Parathyroid adenoma (tissue), 2 donors: Measurements from ENCODE around the gene WDR27.

Source experiments
- H2AFZ ChIP-seq: fragments of 300-600 bp; sonication (generic); one replicate; pipeline ENCODE4 v1.7.0; 2017; ENCODE audit warnings: antibody characterized with exemption, mild to moderate bottlenecking
- H3K27ac ChIP-seq: fragments of 300-600 bp; sonication (generic); one replicate; pipeline ENCODE4 v1.7.0; 2017
- H3K27me3 ChIP-seq: fragments of 300-600 bp; sonication (generic); one replicate; pipeline ENCODE4 v1.7.0; 2017; ENCODE audit warnings: low read length; ENCODE audit not compliant: control insufficient read depth, insufficient read depth
- H3K36me3 ChIP-seq: fragments of 300-600 bp; sonication (generic); one replicate; pipeline ENCODE4 v1.7.0; 2017; ENCODE audit warnings: low read length; ENCODE audit not compliant: control insufficient read depth, insufficient read depth
- H3K4me1 ChIP-seq: fragments of 300-600 bp; sonication (generic); one replicate; pipeline ENCODE4 v1.7.0; 2017; ENCODE audit warnings: control low read depth
- H3K4me2 ChIP-seq: fragments of 300-600 bp; sonication (generic); one replicate; pipeline ENCODE4 v1.7.0; 2017; ENCODE audit warnings: low read length
- H3K4me3 ChIP-seq: fragments of 300-600 bp; sonication (generic); one replicate; pipeline ENCODE4 v1.7.0; 2017; ENCODE audit warnings: low read depth, low read length
- H3K79me2 ChIP-seq: fragments of 300-600 bp; sonication (generic); one replicate; pipeline ENCODE4 v1.7.0; 2017; ENCODE audit warnings: control low read depth
- H3K9ac ChIP-seq: fragments of 300-600 bp; sonication (generic); one replicate; pipeline ENCODE4 v1.7.0; 2017; ENCODE audit warnings: mild to moderate bottlenecking
- H3K9me3 ChIP-seq: fragments of 300-600 bp; sonication (generic); one replicate; pipeline ENCODE4 v1.7.0; 2017; ENCODE audit warnings: low read length; ENCODE audit not compliant: control insufficient read depth
- CTCF ChIP-seq: fragments of 300-600 bp; sonication (generic); IDR thresholded peaks from one replicate; pipeline ENCODE4 v1.7.0; 2017; ENCODE audit warnings: antibody characterized with exemption, mild to moderate bottlenecking
- donor health status: primary hyperparathyroidism.

WDR27 gene

DNA sequence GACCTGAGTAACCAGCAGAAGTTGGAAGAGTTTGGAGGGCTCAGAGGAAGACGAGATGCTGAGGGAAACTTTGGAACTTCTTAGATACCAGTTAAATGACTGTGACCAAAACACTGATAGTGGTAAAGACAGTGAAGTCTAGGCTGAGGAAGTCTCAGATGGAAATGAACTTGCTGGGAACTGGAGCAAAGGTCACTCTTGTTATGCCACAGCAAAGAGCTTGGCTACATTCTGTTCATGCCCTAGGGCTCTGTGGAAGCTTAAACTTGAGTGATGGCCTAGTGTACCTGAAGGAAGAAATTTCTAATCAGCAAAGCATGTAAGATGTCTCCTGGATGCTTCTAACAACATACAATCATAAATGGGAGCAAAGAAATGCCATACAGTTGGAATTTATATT is 24.7 kb downstream of the WDR27 start:
- no peak overlapping the region for H3K4me2 ChIP-seq
- H3K9ac ChIP-seq, result no peak overlapping the region
- H3K36me3 ChIP-seq, result no peaks in the 10 kb centered on the region
- H3K4me3 ChIP-seq, result no peak overlapping the region
- no peaks in the 10 kb centered on the region for H3K4me1 ChIP-seq
- no peaks in the 10 kb centered on the region for H3K9me3 ChIP-seq
- H3K79me2 ChIP-seq, result peaks cover under 1% of the 10 kb centered on the region
- no peaks in the 10 kb centered on the region for H3K27me3 ChIP-seq
- no peak overlapping the region for H3K27ac ChIP-seq
- TF ChIP-seq CTCF, result no peak
- no peak overlapping the region for H2AFZ ChIP-seq

GRCh38 chr6:169675011-169675410 is 26.8 kb downstream of the WDR27 start:
- no peaks in the 10 kb centered on the region for H3K79me2 ChIP-seq
- no peak overlapping the region for H3K4me2 ChIP-seq
- no peaks in the 10 kb centered on the region for H3K27me3 ChIP-seq
- TF ChIP-seq CTCF, result no peak
- H3K36me3 ChIP-seq, result no peaks in the 10 kb centered on the region
- no peaks in the 10 kb centered on the region for H3K9me3 ChIP-seq
- no peak overlapping the region for H3K27ac ChIP-seq
- no peak overlapping the region for H3K9ac ChIP-seq
- H3K4me3 ChIP-seq, result no peak overlapping the region
- H3K4me1 ChIP-seq, result no peaks in the 10 kb centered on the region
- no peak overlapping the region for H2AFZ ChIP-seq

DNA sequence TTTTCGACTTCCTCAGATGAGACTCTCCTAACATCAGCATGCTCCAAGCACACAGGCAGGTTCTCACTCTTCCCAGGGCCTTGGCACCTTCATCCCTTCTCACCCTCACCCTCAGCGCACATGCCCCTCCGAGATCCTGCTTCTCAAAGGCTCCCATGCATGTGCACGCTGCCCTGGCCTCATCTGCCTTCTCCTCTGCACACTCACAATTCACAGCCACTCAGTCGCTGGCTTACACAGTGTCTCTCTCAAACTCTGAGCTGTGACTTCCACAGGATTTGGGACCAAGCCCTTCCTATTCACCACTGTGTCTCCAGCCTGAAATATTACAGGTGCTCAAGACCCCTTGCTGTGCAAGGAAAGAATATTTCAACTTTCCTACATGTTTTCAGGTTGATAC is 30.3 kb downstream of the WDR27 start:
- Histone ChIP-seq H3K36me3 (no peaks in the 10 kb centered on the region), H3K27ac (no peak overlapping the region)
- no peak for TF ChIP-seq CTCF

DNA sequence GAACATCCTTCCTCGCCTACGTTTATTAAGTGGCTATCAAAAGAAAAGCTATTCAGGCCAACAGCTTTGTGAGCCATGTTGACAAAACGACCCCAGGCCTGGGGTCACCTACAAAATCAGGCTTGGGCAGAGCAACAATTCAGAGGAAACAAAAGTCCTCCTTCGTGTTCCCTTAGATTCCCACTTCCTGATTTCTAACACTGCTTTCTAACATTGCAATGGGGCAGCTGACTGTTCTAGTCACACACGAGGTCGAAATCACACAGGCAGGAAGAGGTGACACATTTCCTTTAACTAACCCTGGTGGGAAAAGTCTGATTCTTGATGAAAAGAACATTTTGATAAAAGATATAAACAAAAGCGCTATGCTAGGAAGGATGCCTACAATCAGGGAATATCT is 31.9 kb downstream of the WDR27 start:
- Histone ChIP-seq H2AFZ (no peak overlapping the region), H3K9ac (no peak overlapping the region), H3K36me3 (no peaks in the 10 kb centered on the region), H3K4me1 (no peaks in the 10 kb centered on the region), H3K79me2 (no peaks in the 10 kb centered on the region), H3K4me2 (no peak overlapping the region), H3K27ac (peak overlapping the region; percentile 13), H3K27me3 (no peaks in the 10 kb centered on the region), H3K4me3 (no peak overlapping the region), H3K9me3 (no peaks in the 10 kb centered on the region)
- TF ChIP-seq CTCF, result no peak

More for the DNA sequence above, 30.3 kb downstream of the WDR27 start:
- H3K27me3 ChIP-seq, result no peaks in the 10 kb centered on the region
- H3K4me3 ChIP-seq, result no peak overlapping the region
- H3K79me2 ChIP-seq, result no peaks in the 10 kb centered on the region
- no peak overlapping the region for H3K4me2 ChIP-seq
- H3K9me3 ChIP-seq, result no peaks in the 10 kb centered on the region
- no peaks in the 10 kb centered on the region for H3K4me1 ChIP-seq
- no peak overlapping the region for H3K9ac ChIP-seq
- no peak overlapping the region for H2AFZ ChIP-seq

GRCh38 chr6:169669147-169669546 is 32.7 kb downstream of the WDR27 start:
- Histone ChIP-seq H3K9me3 (no peaks in the 10 kb centered on the region), H3K9ac (no peak overlapping the region), H3K27me3 (no peaks in the 10 kb centered on the region), H3K4me1 (no peaks in the 10 kb centered on the region), H3K36me3 (no peaks in the 10 kb centered on the region), H3K79me2 (no peaks in the 10 kb centered on the region), H2AFZ (no peak overlapping the region), H3K4me2 (no peak overlapping the region), H3K27ac (no peak overlapping the region), H3K4me3 (no peak overlapping the region)
- TF ChIP-seq CTCF, result no peak
